ENCODE results near the gene CAT.

CAT gene

GRCh38 chr11:34425867-34426266 lies 12.9 kb upstream of the CAT start:
- DNase-seq = no peak

GRCh38 chr11:34426766-34427185 lies 12.0 kb upstream of the CAT start:
- DNase-seq = no peak

DNA sequence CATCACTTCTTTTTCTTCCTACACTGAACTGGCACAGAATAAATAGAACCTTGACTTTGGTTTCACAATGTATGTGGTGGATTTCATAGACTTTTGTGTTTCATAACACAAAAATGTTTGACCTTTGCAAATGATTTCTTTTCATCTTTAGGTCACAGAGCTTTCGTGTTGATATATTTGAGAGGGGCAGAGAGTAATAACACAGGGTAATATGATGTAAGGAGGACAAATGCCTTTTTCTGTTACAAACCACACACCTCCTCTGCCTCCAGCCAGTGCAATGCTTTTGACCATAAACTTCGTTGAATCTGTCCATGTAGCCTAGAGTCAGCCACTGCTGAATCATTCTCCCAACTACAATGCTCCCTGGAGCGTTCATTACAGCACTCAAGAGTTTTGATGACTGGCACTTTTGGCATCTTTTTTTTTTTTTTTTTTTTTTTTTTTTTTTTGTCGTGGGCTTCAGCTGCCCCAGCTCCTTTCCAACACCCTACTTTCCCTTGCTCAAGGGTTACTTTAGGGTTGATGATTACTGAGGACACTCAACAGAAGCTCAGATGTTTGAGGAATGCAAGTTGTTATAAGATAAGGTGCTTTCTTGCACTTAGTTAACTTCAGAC lies 11.4 kb upstream of the CAT start:
- DNase-seq = peak; percentile 45

DNA sequence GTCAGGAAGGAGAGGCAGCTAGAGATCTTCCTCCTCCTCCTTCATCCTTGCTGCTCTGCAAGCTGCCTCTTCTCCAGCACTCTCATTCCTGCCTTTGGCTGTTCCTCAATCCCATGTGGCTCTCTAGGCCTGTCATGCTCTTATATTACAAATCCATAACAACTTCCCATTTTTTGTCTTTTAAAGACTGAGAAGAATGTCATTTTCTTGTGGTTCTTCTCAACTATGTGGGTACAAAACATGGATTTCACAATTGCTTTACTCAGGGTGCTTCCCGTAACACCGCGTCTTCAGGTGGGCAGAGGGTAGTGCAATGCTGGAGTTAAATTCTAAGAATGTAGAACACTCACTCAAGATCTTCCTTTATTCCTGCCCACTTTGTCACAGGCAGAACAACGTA lies 6.8 kb upstream of the CAT start:
- DNase-seq = no peak

GRCh38 chr11:34432822-34433221 lies 5.9 kb upstream of the CAT start:
- no peak for DNase-seq

GRCh38 chr11:34433899-34434298 lies 4.8 kb upstream of the CAT start:
- no peak for DNase-seq

- DNase-seq = no peak
Observed at GRCh38 chr11:34437224-34438125, 1.3 kb upstream of the CAT start.

GRCh38 chr11:34439610-34440198 lies 970 bp downstream of the CAT start:
- DNase-seq = no peak

DNA sequence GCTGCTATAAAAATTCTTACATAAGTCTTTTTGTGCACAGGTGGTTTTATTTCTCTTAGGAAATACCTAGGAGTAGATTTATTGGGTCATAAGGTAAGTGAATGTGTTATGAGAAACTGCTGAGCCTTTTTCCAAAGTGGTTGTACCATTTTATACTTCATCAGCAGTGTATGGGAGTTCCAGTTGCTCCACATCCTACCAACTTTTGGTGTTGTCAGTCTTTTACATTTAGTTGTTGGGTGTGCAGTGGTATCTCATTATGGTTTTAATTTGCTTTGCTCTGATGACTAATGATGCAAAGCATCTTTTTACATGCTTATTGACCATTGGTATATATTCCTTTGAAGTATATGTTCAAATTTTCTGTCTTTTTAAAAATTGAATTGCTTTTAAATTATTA lies 3.1 kb downstream of the CAT start:
- DNase-seq = no peak

GRCh38 chr11:34443136-34443535 lies 4.4 kb downstream of the CAT start:
- DNase-seq = no peak

GRCh38 chr11:34444428-34444827 lies 5.7 kb downstream of the CAT start:
- no peak for DNase-seq

- no peak for DNase-seq
Observed at GRCh38 chr11:34445956-34446355, 7.2 kb downstream of the CAT start.

GRCh38 chr11:34446386-34446785 lies 7.7 kb downstream of the CAT start:
- DNase-seq = no peak

DNA sequence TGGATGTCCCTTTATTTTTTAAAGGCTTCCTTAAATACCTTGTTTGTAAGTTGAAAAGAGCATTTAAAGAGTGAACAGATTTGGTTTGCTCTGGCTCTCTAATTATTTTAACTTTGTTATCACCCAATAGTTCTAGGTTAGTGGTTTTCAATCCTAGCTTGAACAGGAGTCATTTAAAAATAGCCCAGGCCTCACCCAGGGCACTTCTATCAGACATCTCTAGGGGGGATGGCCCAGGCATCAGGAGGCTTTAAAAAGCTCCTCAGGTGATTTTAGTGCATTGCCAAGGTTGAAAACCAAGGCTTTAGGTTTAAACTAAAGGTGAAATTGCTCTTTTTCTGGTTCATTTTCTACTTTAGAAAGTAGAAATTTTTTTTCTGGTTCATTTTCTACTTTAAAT lies 8.3 kb downstream of the CAT start:
- no peak for DNase-seq

DNA sequence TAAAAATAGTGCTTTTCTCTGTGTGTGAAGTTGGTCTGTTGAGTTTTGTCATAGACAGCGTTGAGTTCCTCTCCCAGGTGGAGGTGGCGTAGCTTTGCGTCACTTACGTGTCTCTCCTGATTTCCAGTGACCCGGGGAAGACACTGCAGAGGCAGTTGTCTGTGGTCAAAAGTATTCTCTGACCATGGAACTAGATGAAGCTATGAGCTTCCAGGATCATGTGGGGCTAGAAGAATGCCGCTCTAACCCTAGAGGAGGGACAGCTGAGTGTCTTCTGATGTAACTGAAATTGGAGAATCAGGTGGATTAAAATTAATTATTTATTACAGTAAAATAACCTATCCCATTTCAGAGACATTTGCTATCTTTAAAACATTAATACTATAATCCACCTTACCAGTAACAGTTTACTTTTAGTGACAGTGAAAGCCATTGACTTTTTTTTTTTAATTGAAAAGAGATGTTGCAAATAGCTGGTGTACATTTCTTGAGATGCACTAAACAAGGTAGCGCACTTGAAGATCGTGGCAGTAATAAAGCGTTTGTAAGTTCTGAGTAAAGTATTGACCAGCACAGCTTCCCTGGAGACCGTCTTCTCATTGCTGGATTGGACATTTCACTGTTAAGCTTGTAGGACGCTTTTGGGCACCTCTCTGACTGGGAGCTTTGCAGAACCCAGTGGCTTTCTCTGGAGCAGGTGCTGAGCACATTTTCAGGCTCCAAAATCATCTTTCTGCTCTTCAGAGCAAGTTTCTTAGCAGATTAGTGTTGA lies 9.7 kb downstream of the CAT start:
- no peak for DNase-seq

- no peak for DNase-seq
Observed at GRCh38 chr11:34449013-34449412, 10.3 kb downstream of the CAT start.

DNA sequence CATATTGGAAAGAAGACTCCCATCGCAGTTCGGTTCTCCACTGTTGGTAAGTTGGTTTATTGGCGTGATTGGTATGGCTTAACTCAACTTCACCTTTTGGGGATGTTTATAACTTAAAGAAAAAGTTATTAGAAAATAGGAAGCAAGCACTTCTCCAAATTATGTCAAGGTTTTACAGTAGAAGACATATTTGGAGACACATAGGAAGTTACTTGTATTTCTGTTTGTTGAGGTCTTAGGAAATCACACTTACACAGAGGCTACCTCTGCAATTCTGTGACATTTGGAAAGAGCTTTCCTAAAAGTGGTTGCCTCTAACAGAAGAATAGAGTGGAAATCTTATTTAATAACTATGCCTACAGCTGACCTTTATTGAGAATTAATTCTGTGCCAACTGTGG lies 12.3 kb downstream of the CAT start:
- no peak for DNase-seq

DNA sequence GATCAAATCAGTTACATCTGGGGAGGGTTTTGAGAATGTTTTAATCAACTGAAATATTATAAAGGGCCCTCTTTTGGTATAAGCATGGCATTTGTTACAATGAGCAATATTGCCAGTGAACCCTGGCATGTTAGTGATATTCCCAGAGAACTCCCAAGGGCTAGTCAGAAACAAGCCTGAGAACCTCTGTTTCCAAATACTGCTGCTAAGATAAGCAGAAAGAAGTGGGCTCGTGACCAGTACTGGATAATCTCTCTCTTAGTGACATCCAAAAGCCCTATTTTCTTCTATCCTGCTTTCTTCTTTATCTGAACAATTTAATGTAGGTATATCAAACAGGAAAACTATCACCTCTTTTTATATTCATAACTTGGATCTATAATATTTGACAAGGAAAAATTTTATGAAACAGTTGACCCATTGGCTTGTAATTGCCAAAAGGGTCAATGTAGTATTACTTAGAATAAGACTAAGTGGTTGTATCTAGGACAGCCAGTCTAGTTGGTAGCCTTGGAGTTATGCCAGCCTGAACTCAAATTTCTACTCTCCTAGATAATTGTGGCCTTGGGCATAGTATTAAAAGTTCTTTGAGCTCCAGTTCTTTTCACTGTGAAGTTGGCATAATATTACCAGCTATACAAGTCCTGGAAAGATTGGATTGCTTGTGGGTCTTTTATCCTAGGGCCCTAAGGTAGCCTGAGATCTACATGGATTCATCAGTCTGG lies 15.7 kb downstream of the CAT start:
- no peak for DNase-seq

- no peak for DNase-seq
Observed at GRCh38 chr11:34457607-34458006, 18.9 kb downstream of the CAT start.

- DNase-seq = no peak
Observed at GRCh38 chr11:34458525-34458924, 19.8 kb downstream of the CAT start.

GRCh38 chr11:34459507-34460162 lies 20.9 kb downstream of the CAT start:
- DNase-seq = no peak

- no peak for DNase-seq
Observed at GRCh38 chr11:34460278-34460677, 21.5 kb downstream of the CAT start.
